ENCODE results near the gene INTS7. TPM values are rescaled to one million over a fixed set of nuclear protein-coding genes. Genes with fewer than 3 reads are reported as not detected.

Gene INTS7
- total and polyA plus RNA-seq, 9 of the 15 experiments (the other 6 are each of a cell fraction or from before 2014, with no cell fraction given) = 27.3 to 68.4 (median 40.4) TPM

GRCh38 chr1:212024469-212025149 is 10.7 kb downstream of the INTS7 start:
- no peak overlapping the region for H2AFZ ChIP-seq (ENCODE audit: low read depth, low read length)
- no peak for ATAC-seq
- ChIA-PET CTCF (ENCODE audit: low intra/inter-chr PET ratio) (interaction anchor here (0.6 kb wide), 1 partner anchor 310 kb away, joined by 3 read pairs; no protein-coding TSS in a partner anchor), POLR2A (no interaction called here)
- FAIRE-seq = no peak
- H3K79me2 ChIP-seq (ENCODE audit: control insufficient read depth, insufficient read depth, low read length) = peaks cover 88% of the 10 kb centered on the region
- peaks cover 7% of the 10 kb centered on the region; the same call in 1 of the 2 replicates for H3K9me3 ChIP-seq (replicated peaks; ENCODE audit: control insufficient read depth, insufficient read depth, low read depth, low read length)
- no peak overlapping the region for H3K27ac ChIP-seq (ENCODE audit: extremely low read depth, low read depth, low read length)
- no peak overlapping the region for H3K4me2 ChIP-seq (ENCODE audit: insufficient read depth, low read length)
- H3K4me1 ChIP-seq (replicated peaks in 1 of 2; ENCODE audit: control insufficient read depth in 2 of 2, insufficient read depth in 2 of 2, low read length in 2 of 2) = no peaks in the 10 kb centered on the region; a peak in 1 of 5 replicates
- H3K4me3 ChIP-seq = no peak overlapping the region
- no peak for DNase-seq (ENCODE audit: extremely low read depth in 1 of 4, low spot score in 3 of 4)
- no peak overlapping the region for H3K9ac ChIP-seq (ENCODE audit: insufficient read depth in 1 of 2, low read depth in 2 of 2, low read length in 2 of 2)
- intact Hi-C loops (cut with micrococcal nuclease) (no loop called here), in situ Hi-C loops (cut with MboI) (loop anchor here (25.0 kb wide), 1 partner anchor 337 kb away; the partner anchor contains the start of gene NEK2)
- no peaks in the 10 kb centered on the region for H3K9me1 ChIP-seq (ENCODE audit: control insufficient read depth, insufficient read depth, low read length)
- H3K27me3 ChIP-seq (ENCODE audit: control insufficient read depth in 2 of 2, insufficient read depth in 2 of 2, low read length in 2 of 2) = no peaks in the 10 kb centered on the region
- no peaks in the 10 kb centered on the region for H4K20me1 ChIP-seq (replicated peaks; ENCODE audit: control insufficient read depth, insufficient read depth, low read length)
- peaks cover 33% of the 10 kb centered on the region for H3K36me3 ChIP-seq (ENCODE audit: control insufficient read depth, insufficient read depth, low read length)
- 98% methylated on average over 3 of the region's 3 CpGs for WGBS (ENCODE audit: insufficient coverage, low coverage, missing lambda C conversion rate)
- no TSS peak for BruUV-seq (replicated peaks)
- TF ChIP-seq RAD51 (IDR thresholded peaks at IDR 0.05; ENCODE audit: borderline replicate concordance, low read depth) (no peak), ILF3 (IDR thresholded peaks at IDR 0.05; ENCODE audit: borderline replicate concordance) (no peak), CBX3 (IDR thresholded peaks at IDR 0.05; ENCODE audit: borderline replicate concordance in 1 of 2, low read length in 2 of 2) (peak in 1 of 2 experiments; percentile 75; a peak in 2 of 3 replicates), TSHZ1 (CRISPR knock-in tag; IDR thresholded peaks at IDR 0.05) (no peak), ZNF146 (CRISPR knock-in tag; IDR thresholded peaks at IDR 0.05; ENCODE audit: unreplicated experiment) (peak; percentile 90), RBM25 (IDR thresholded peaks at IDR 0.05; ENCODE audit: low read depth, low read length, severe bottlenecking) (peak; percentile 87), GTF3C2 (IDR thresholded peaks at IDR 0.05; ENCODE audit: borderline replicate concordance, extremely low read depth, insufficient read length) (no peak), AFF4 (CRISPR knock-in tag; IDR thresholded peaks at IDR 0.05) (no peak), U2AF2 (optimal IDR thresholded peaks at IDR 0.05; ENCODE audit: low read depth, low read length) (no peak), ZNF316 (IDR thresholded peaks at IDR 0.05) (peak; percentile 44; the same call in 1 of the 2 replicates), TAF9B (IDR thresholded peaks at IDR 0.05; ENCODE audit: partially characterized antibody) (no peak)

Measured in K562 (cell line).